ENCODE results near the gene RBM17.
"Not testable (repeated sequence)": the region's sequence is repeated elsewhere in the genome, so short reads cannot be mapped to it uniquely, and the experiment has no call there.

Gene RBM17

GRCh38 chr10:6088721-6089333, at the start of gene RBM17:
Gene RBM17 (plus strand): TSS chr10:6089034. CDS start chr10:6097066, 8,032 bp downstream.
- DNase-seq: peak; percentile 97

- DNase-seq: no peak
Measured at GRCh38 chr10:6039711-6040110, 49.1 kb upstream of the RBM17 start.

- DNase-seq: no peak
Measured at GRCh38 chr10:6040205-6040604, 48.6 kb upstream of the RBM17 start.

GRCh38 chr10:6043377-6043776, 45.5 kb upstream of the RBM17 start:
- not testable (repeated sequence) for DNase-seq

GRCh38 chr10:6044060-6044459, 44.8 kb upstream of the RBM17 start:
- no peak for DNase-seq

- DNase-seq: no peak
Measured at GRCh38 chr10:6044751-6045313, 44.0 kb upstream of the RBM17 start.

- peak; percentile 38 for DNase-seq
Measured at GRCh38 chr10:6045314-6045848, 43.5 kb upstream of the RBM17 start.

- DNase-seq: no peak
Measured at GRCh38 chr10:6045878-6046772, 42.7 kb upstream of the RBM17 start.

GRCh38 chr10:6046773-6047611, 41.8 kb upstream of the RBM17 start:
- no peak for DNase-seq

- DNase-seq: no peak
Measured at GRCh38 chr10:6047847-6048246, 41.0 kb upstream of the RBM17 start.

GRCh38 chr10:6048281-6049030, 40.4 kb upstream of the RBM17 start:
- DNase-seq: no peak

GRCh38 chr10:6049031-6049400, 39.8 kb upstream of the RBM17 start:
- no peak for DNase-seq

GRCh38 chr10:6050801-6051445, 37.9 kb upstream of the RBM17 start:
- peak; percentile 86 for DNase-seq

GRCh38 chr10:6052247-6053221, 36.3 kb upstream of the RBM17 start:
- no peak for DNase-seq

GRCh38 chr10:6053303-6053702, 35.5 kb upstream of the RBM17 start:
- no peak for DNase-seq

GRCh38 chr10:6053816-6054631, 34.8 kb upstream of the RBM17 start:
- DNase-seq: peak; percentile 57

GRCh38 chr10:6054884-6055283, 34.0 kb upstream of the RBM17 start:
- no peak for DNase-seq

GRCh38 chr10:6055929-6056328, 32.9 kb upstream of the RBM17 start:
- DNase-seq: no peak

GRCh38 chr10:6056411-6057135, 32.3 kb upstream of the RBM17 start:
- no peak for DNase-seq
